GM19467 (cell line): Measurements from ENCODE around the gene DLG5.

Source experiments
- ATAC-seq: cut with Tn5 transposase; IDR thresholded peaks from one replicate; pipeline ENCODE4 v1.9.1; 2021; ENCODE audit warnings: mild to moderate bottlenecking, moderate library complexity; ENCODE audit not compliant: unreplicated experiment

DLG5 gene

DNA sequence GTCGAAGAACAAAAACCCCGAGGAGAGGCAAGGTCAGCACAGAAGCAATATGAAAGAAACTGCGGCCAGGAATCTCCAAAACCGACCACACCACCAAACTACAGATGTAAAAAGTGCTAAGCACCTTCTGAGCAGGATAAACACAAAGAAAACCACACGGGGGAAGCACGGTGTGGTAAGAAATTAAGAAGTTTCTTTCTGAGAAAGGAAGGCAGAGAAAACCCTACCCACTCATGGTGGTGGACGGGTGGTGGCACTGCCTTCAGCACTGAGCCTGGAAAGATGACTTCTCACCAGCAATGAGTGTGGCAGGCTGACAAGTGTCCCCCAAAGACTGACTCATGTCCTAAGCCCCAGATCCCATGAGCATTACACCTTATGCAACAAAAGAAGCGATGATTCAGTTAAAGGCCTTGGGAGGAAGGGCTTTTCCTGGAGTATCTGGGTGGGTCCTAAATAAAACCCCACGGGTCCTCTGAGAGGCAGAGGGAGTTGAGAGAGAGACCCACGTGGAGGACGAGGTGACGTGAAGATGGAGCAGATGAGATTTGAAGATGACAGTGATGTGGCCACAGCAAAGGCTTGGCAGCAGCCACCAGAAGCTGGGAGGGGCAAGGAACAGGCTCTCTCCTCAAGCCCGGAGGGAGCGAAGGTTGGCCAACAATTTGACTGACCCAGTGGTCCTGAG lies 124.9 kb downstream of the DLG5 start:
- ATAC-seq, result no peak

- no peak for ATAC-seq
These were observed 125.8 kb downstream of the DLG5 start for GRCh38 chr10:77800738-77801266.

- no peak for ATAC-seq
These were observed 126.2 kb downstream of the DLG5 start for GRCh38 chr10:77800320-77800719.

GRCh38 chr10:77799352-77799751 lies 127.2 kb downstream of the DLG5 start:
- ATAC-seq, result no peak

GRCh38 chr10:77798940-77799339 lies 127.6 kb downstream of the DLG5 start:
- ATAC-seq, result no peak

- no peak for ATAC-seq
These were observed 130.1 kb downstream of the DLG5 start for GRCh38 chr10:77796311-77796915.

DNA sequence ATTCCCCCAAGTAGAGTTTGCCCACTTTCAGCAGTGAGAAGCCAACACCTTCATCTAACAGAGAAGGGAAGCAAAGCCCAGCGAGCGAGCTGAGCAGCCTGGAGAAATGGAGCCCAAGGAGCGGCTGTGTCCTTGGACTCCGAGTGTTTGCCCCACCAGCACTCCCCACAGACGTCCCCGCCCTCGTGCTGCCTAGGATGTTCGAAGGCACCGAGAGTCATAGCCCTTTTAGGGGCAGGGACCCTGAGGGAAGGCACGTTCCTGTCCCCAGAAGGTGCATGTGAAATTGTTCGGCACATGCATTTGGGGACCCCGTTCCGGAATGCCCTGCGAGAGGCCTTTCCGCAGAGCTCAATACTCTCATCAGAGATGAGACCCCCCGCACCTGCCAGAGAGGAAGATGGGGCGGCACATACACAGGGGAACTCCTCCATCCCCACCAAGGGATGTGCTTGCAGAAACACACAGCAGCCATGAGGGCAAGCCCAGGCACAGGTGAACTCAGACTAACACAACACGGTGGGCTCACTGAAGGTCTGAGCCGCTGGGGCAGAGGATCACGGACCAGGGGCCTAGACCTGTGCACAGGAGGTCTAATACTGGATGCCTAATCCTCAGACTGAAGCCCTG lies 131.0 kb downstream of the DLG5 start:
- ATAC-seq, result no peak

DNA sequence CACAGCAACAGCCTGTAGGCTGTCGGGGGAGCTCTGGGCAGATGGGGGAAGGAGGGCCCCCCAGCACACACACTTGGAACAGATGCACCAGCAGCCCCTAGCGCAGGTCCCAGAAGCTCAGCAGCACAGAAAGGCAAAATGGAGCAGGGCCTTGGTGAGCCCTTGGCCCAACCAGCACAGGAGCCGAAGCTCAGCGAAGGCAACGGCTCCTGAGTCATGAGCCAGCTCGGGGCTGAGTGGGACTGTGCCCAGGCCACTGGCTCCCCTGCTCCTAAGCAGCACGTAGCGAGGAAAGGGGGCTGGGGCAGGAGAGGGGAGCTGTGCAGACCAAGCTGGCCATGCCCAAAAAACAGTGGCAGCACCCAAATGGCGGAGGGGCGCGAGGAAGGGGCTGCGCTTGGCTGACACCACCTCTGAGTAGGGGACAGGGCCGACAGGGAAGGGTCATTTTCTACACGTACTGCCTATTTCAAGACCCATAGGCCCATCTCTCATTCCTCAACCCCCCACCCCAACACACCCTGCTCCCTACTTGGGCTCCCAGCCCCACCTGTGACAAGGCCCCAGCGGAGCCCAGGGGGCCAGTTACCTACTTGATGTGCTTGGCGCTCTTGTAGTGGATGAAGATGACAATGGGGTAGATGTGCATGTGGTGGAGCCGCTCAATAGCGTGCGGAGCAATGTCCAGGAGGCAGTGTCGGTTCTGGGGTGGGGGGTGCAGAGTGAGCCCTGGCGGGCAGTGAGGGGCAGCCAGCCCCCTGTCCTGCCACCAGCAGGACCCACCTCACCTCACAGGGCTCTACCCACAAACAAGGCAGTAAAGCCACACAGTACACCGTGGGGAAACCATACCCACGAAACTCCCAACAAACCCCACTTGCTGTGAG lies 132.1 kb downstream of the DLG5 start:
- ATAC-seq, result no peak

GRCh38 chr10:77793831-77794230 lies 132.7 kb downstream of the DLG5 start:
- ATAC-seq, result no peak

DNA sequence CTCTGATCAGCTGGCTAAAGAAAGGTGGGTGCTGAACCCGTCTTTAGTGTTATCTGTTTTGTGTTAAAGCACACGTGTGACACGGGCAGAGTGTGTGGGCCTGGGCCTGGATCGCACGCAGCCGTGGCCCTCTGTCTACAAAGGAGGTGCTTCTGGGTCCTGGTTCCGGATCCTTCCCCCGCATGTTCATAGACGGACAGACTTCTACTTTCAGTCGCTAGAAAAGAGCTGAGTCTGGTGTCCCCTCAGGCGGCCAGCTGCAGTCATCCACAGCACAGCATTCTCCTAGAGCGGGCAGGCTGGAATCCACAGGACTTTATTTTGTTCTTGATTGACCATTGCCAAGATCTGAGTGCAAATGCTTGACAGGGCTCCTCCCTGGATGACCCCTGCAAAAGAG lies 134.4 kb downstream of the DLG5 start:
- ATAC-seq, result no peak

DNA sequence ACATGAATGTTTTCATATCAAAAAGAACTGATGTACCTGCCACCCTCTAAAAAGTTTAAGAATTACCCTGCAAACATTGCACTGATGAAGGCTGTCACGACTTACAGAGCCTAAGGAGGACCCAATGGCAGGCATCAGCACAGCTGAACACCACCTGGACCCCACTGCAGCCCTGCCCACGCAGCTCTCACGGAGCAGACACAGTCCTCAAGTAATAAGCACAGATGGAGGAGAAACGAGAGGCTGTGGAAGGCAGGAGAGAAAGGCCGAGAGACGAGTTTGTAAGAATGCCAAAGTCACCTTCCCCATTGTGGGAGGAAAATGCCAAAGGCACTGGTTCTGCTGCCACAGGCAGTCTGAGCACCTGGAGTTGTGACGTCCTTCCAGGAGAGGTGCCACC lies 135.0 kb downstream of the DLG5 start:
- ATAC-seq, result no peak

DNA sequence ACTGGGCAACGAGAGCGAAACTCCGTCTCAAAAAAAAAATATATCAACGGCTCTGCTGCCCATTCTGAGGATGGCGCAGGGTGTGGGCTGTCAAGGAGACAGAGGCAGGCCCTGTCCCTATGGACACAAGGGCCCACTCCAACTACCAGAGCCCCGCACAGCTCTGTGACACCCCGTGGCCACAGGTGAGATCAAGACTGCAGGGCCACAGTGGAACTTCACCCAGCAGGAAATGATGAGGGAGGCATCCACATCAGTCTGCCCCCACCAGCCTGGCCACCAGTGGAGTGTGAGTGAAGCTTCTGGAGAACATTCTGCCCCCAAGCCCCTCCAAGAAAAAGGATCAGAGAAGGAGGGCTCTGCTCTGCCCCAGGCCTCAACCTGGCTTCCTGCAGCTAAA lies 136.7 kb downstream of the DLG5 start:
- no peak for ATAC-seq

DNA sequence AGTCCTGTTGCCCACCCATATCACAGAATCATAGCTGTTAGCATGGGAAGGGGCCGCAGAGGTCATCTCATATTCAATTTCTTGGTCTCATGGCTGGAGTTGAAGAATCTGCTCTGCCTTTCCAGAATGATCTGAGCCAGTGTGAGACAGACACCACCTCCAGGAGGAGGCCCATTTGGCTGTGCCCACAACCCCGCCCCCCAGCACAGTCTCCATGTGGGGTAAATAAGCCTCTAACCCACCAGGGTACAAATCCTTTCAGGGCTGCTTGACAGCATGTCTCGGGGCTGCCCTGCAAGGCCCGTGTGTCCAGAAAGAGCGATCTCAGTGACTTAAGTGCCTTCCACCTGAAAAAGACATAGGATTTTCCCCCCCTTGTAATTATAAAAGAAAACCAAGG lies 137.5 kb downstream of the DLG5 start:
- no peak for ATAC-seq

DNA sequence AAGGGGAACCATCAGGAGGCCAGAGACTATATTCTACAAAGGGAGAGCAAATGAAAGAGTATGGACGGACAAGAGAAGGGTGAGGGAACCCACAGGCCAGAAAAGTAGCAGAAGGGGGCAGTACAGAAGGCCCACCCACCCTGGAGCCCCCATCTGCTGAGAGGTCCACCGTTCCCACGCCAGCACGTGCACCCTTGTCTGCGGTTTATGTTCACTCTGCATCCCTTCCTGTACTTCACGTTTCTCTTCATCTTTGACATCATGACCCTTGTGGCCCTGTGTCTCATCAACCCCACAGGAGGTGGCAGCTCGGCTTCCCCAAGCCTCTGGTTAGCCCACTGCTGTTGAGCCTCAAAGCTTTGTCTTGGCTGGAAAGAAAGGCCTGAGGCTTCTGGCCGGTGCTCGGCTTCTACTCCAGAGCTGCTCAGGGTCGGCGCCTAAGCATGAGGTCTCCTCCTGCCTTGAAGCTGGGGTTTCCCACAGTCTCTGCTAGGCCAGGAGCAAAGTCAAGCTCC lies 138.0 kb downstream of the DLG5 start:
- no peak for ATAC-seq

- no peak for ATAC-seq
These were observed 139.1 kb downstream of the DLG5 start for GRCh38 chr10:77787440-77787839.

DNA sequence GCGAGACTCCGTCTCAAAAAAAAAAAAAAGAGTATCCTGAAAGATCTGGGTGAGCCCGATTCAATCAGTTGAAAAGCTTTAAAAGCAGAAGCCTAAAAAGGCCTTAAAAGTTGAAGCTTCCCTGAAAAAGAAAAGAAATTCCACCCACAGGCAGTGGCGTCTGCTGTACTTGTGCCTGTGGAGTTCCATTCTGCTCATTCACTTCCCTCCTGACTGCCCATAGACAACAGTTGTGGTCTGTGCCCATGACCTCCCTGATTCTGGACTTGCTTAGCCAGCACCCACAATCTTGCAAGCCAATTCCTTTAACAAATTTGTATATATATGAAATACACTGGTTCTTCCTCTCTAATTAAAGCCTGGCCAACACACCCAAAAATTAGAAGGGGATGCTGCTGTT lies 141.7 kb downstream of the DLG5 start:
- no peak for ATAC-seq

GRCh38 chr10:77782328-77783061 lies 144.1 kb downstream of the DLG5 start:
- no peak for ATAC-seq

DNA sequence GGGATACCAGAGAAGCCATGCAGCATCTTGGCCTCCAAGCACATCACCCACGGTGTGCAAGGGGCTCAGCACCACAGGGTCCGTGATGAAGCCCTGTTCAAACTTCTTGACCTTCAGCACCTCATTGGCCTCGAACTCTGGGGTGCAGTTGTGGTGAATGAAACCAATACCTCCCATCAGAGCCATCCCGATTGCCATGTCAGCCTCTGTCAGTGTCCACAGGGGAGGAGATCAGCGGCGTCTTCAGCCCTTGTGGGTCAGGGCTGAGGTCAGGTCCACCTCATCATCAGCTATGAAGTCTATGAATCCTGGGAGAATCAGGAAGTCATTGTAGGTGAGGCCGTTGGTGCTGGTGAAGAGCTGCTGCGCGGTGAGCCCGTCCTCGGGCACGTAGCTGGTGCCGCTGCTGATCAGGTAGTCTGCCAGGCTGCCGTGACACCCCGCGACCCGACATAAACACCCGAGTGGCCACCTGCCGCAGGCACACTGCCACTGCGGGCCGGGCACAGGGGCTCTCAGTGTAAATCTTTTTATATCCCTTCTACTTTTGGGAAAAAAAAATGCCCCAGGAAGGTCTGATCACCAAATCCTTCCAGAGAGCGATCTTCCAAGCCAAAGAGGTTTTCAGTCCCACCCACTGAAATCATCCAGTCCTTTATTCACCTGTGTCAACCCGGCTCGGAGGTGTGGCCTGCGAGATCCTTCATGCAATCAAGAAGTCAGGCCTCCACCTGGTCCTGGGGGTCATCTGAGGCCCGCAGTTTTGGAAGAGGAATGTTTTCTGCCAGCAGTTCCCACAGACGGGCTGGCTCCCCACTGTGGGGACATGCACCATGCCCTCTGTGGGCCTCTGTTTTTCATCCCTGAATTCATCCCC lies 144.9 kb downstream of the DLG5 start:
- ATAC-seq, result no peak

DNA sequence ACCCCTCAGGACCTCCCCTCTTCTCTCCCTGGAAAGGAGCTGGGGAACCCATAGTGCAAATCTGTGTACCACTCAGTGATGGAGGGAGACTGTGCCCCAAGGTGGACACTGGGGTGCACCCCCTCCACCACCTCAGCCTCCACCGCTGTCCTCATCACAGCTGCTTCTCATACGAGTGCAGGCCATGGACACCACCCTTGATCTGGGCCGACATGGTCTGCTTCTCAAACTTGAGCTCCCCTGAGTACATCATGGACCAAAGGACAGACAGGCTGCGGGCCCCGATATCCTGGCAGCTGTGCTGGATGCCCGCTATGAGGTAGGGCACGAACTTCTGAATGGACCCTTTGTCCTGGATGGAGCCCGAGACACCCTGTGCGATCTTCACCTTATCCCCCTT lies 146.4 kb downstream of the DLG5 start:
- ATAC-seq, result no peak
